Stimulated activated CD4-positive, alpha-beta T cell treated with anti-CD3 and anti-CD28 coated beads, Interleukin-12 subunit alpha, Interleukin-12 subunit beta, amount 100 ng/mL, for 24 hours (primary cell): Measurements from ENCODE around the gene CDCP1.

Experiments used
- DNase-seq, 2 experiments: peaks; one replicate each; pipeline ENCODE4 v3.0.0-alpha.2; 2020; ENCODE audit warnings: low read depth in 2 of 2

CDCP1 gene

GRCh38 chr3:45139372-45140140 lies 6.6 kb downstream of the CDCP1 start:
- DNase-seq = no peak

GRCh38 chr3:45137656-45138181 lies 8.5 kb downstream of the CDCP1 start:
- no peak for DNase-seq

GRCh38 chr3:45135959-45136358 lies 10.2 kb downstream of the CDCP1 start:
- DNase-seq = no peak

GRCh38 chr3:45134758-45135521 lies 11.2 kb downstream of the CDCP1 start:
- no peak for DNase-seq

GRCh38 chr3:45132568-45133211 lies 13.5 kb downstream of the CDCP1 start:
- no peak for DNase-seq

- no peak for DNase-seq
These were observed 15.0 kb downstream of the CDCP1 start for GRCh38 chr3:45131201-45131600.

- DNase-seq = no peak
These were observed 15.7 kb downstream of the CDCP1 start for GRCh38 chr3:45130476-45130875.

- no peak for DNase-seq
These were observed 17.2 kb downstream of the CDCP1 start for GRCh38 chr3:45128950-45129349.

- DNase-seq = no peak
These were observed 18.9 kb downstream of the CDCP1 start for GRCh38 chr3:45127130-45127822.

GRCh38 chr3:45126730-45127129 lies 19.4 kb downstream of the CDCP1 start:
- DNase-seq = no peak

- no peak for DNase-seq
These were observed 20.6 kb downstream of the CDCP1 start for GRCh38 chr3:45125550-45126026.

- DNase-seq = no peak
These were observed 21.2 kb downstream of the CDCP1 start for GRCh38 chr3:45124956-45125355.

GRCh38 chr3:45124352-45124751 lies 21.8 kb downstream of the CDCP1 start:
- DNase-seq = no peak

GRCh38 chr3:45123581-45124269 lies 22.5 kb downstream of the CDCP1 start:
- DNase-seq = no peak

- DNase-seq = no peak
These were observed 23.1 kb downstream of the CDCP1 start for GRCh38 chr3:45123030-45123429.

GRCh38 chr3:45120359-45121158 lies 25.6 kb downstream of the CDCP1 start:
- DNase-seq = no peak

GRCh38 chr3:45119824-45120358 lies 26.3 kb downstream of the CDCP1 start:
- no peak for DNase-seq

GRCh38 chr3:45119376-45119775 lies 26.8 kb downstream of the CDCP1 start:
- no peak for DNase-seq

GRCh38 chr3:45118615-45119071 lies 27.5 kb downstream of the CDCP1 start:
- no peak for DNase-seq

- DNase-seq = no peak
These were observed 29.8 kb downstream of the CDCP1 start for GRCh38 chr3:45116350-45116749.
